GM12878 (cell line): ENCODE measurements around the gene FFAR1. TPM values are rescaled to one million over a fixed set of nuclear protein-coding genes. Genes with fewer than 3 reads are reported as not detected.
"Not testable (repeated sequence)": the region's sequence is repeated elsewhere in the genome, so short reads cannot be mapped to it uniquely, and the experiment has no call there.

Experiments used
- ATAC-seq: fragments of 200-7000 bp; cut with Tn5 transposase; 3 replicates; pipeline ENCODE4 v1.9.1; 2020; ENCODE audit warnings: mild to moderate bottlenecking, moderate library complexity
- BruUV-seq: library from RNA; stranded (reverse); fragments of 400-500 nt; replicated peaks from 2 replicates; lab custom pipeline; 2021; lab: Mats Ljungman, UMichigan
- CTCF ChIA-PET: fragments of 300-600 bp; sonication (Branson Sonifier 250); formaldehyde crosslinking; extraction: SDS; loops from one replicate; lab custom pipeline; 2021; ENCODE audit warnings: inconsistent platforms; lab: Yijun Ruan, JAX
- POLR2A ChIA-PET: fragments of 350-600 bp; formaldehyde crosslinking; extraction: SDS; loops from one replicate; lab custom pipeline; 2021; ENCODE audit warnings: inconsistent platforms; lab: Charles Lee
- RAD21 ChIA-PET: fragments of 300-600 bp; sonication (Branson Sonifier 250); formaldehyde crosslinking; loops from one replicate; lab custom pipeline; 2023; ENCODE audit warnings: antibody characterized with exemption; ENCODE audit not compliant: unreplicated experiment; lab: Charles Lee
- SMC1A ChIA-PET: fragments of 300-600 bp; sonication (Branson Sonifier 250); formaldehyde crosslinking; loops from one replicate; lab custom pipeline; 2023; ENCODE audit not compliant: unreplicated experiment, uncharacterized antibody; lab: Charles Lee
- DNase-seq: peaks from one replicate; pipeline ENCODE4 v3.0.0-alpha.2; 2011; ENCODE audit warnings: low read depth, low spot score
- FAIRE-seq: peaks from 3 replicates; lab custom pipeline; 2011; peaks lifted over from hg19 to GRCh38; lab: Jason Lieb, UNC
- H2AFZ ChIP-seq: 2 replicates; pipeline ENCODE4 v1.6.0; 2011; ENCODE audit warnings: low read depth, low read length, control low read depth; ENCODE audit not compliant: control insufficient read depth
- H3K27ac ChIP-seq: 2 replicates; pipeline ENCODE4 v1.5.1; 2011; ENCODE audit warnings: control low read depth; ENCODE audit not compliant: control insufficient read depth, insufficient read depth
- H3K27me3 ChIP-seq, 2 experiments: replicated peaks in 1 of 2; 2 replicates each; pipeline versions ENCODE4 v1.6.0 to v1.6.1; 2011; ENCODE audit warnings: low read length in 1 of 2; ENCODE audit not compliant: control insufficient read depth in 2 of 2, insufficient read depth in 2 of 2
- H3K36me3 ChIP-seq, 2 experiments: 2 replicates each; pipeline ENCODE4 v1.5.1; 2011; ENCODE audit warnings: low read length in 1 of 2; ENCODE audit not compliant: control insufficient read depth in 2 of 2, insufficient read depth in 2 of 2
- H3K4me1 ChIP-seq: 2 replicates; pipeline ENCODE4 v1.6.1; 2011; ENCODE audit warnings: mild to moderate bottlenecking, low read length, moderate library complexity, mixed read lengths; ENCODE audit not compliant: control insufficient read depth, insufficient read depth
- H3K4me2 ChIP-seq: 2 replicates; pipeline ENCODE4 v1.6.0; 2011; ENCODE audit warnings: control low read depth; ENCODE audit not compliant: control insufficient read depth, insufficient read depth
- H3K4me3 ChIP-seq: fragments of 200-600 bp; sonication (generic); 2 replicates; pipeline ENCODE4 v1.5.1; 2016
- H3K79me2 ChIP-seq: 2 replicates; pipeline ENCODE4 v1.6.0; 2011; ENCODE audit warnings: low read length; ENCODE audit not compliant: control insufficient read depth, insufficient read depth
- H3K9ac ChIP-seq: 2 replicates; pipeline ENCODE4 v1.8.0; 2011; ENCODE audit warnings: low read length, control low read depth, mixed read lengths; ENCODE audit not compliant: control insufficient read depth, insufficient read depth
- H3K9me3 ChIP-seq: replicated peaks from 3 replicates; pipeline ENCODE4 v1.5.1; 2011; ENCODE audit warnings: mild to moderate bottlenecking, low read length; ENCODE audit not compliant: control insufficient read depth, insufficient read depth
- H4K20me1 ChIP-seq: 2 replicates; pipeline ENCODE4 v1.6.0; 2011; ENCODE audit not compliant: control insufficient read depth, insufficient read depth
- BACH1 ChIP-seq: fragments of 450-650 bp; IDR thresholded peaks from 2 replicates; pipeline ENCODE4 v1.6.1; 2017; ENCODE audit warnings: mild to moderate bottlenecking, borderline replicate concordance
- CREB1 ChIP-seq: IDR thresholded peaks from 2 replicates; pipeline ENCODE4 v1.6.1; 2012; ENCODE audit warnings: low read depth, mild to moderate bottlenecking, inconsistent platforms
- EED ChIP-seq: sonication (generic); IDR thresholded peaks from 2 replicates; pipeline ENCODE4 v1.6.1; 2016; ENCODE audit warnings: antibody characterized with exemption, low read depth
- ESRRA ChIP-seq: IDR thresholded peaks from 2 replicates; pipeline ENCODE4 v1.6.1; 2012; ENCODE audit warnings: mild to moderate bottlenecking, low read length, improper control_type of control experiment
- GATAD2B ChIP-seq: fragments of 450-650 bp; conservative IDR thresholded peaks from 2 replicates; pipeline ENCODE4 v1.6.1; 2017; ENCODE audit warnings: low read depth, mild to moderate bottlenecking, moderate library complexity
- IKZF2 ChIP-seq, 2 experiments: fragments of 450-650 bp; IDR thresholded peaks; 2 replicates each; pipeline ENCODE4 v1.6.1; 2017; ENCODE audit warnings: mild to moderate bottlenecking in 2 of 2, moderate library complexity in 2 of 2
- MTA2 ChIP-seq: fragments of 450-650 bp; IDR thresholded peaks from 2 replicates; pipeline ENCODE4 v1.6.1; 2016; ENCODE audit warnings: low read depth, mild to moderate bottlenecking, moderate library complexity
- SIN3A ChIP-seq: IDR thresholded peaks from 2 replicates; pipeline ENCODE4 v1.6.1; 2012; ENCODE audit warnings: low read depth, low read length, improper control_type of control experiment
- WRNIP1 ChIP-seq: IDR thresholded peaks from 2 replicates; pipeline ENCODE4 v1.6.1; 2011; ENCODE audit warnings: low read depth, low read length, improper control_type of control experiment, borderline replicate concordance
- ZNF217 ChIP-seq: fragments of 450-650 bp; IDR thresholded peaks from 2 replicates; pipeline ENCODE4 v1.6.1; 2017; ENCODE audit warnings: antibody characterized with exemption, mild to moderate bottlenecking
- WGBS: methylation state at CpG from one replicate; pipeline ENCODE4 v1.1.6; 2016; ENCODE audit warnings: low lambda C conversion rate; ENCODE audit not compliant: insufficient replicate concordance, insufficient coverage; ENCODE audit errors: missing lambda C conversion rate; 5-methylcytosine and 5-hydroxymethylcytosine counted together
- in situ Hi-C: fragments of 300-500 bp; cut with MboI; formaldehyde crosslinking; loops from 9 replicates; pipeline ENCODE4 v1.14.3; 2018; ENCODE audit warnings: mixed read lengths
- intact Hi-C: fragments of 100-400 bp; cut with micrococcal nuclease; formaldehyde crosslinking; loops from one replicate; pipeline ENCODE4 v1.14.2; 2022; ENCODE audit not compliant: unreplicated experiment
- polyA plus RNA-seq, 11 experiments: library from polyadenylated mRNA; depleted of rRNA in 4 of 11; unstranded in 6 of 11; stranded (reverse) in 5 of 11; fragments of >200 nt; fragmentation: Nextera tagmentation in 4 of 11; fragmentation: Illumina TruSeq in 1 of 11; extraction: Ambion mirVana in 4 of 11; extraction: Trizol in 1 of 11; gene quantifications; 1 replicate in 1 of 11; 2 replicates in 10 of 11; pipeline versions ENCODE4 v1.2.1 to v1.2.3, GENCODE V29; 2011 to 2016; ENCODE audit warnings: inconsistent platforms in 2 of 11, missing spikeins in 2 of 11, low read depth in 1 of 11
- total RNA-seq, 4 experiments: library from RNA; depleted of rRNA in 3 of 4; stranded (reverse); fragments of >200 nt in 3 of 4; fragmentation: Illumina TruSeq in 1 of 4; extraction: Trizol in 1 of 4; gene quantifications; 2 replicates each; pipeline versions ENCODE4 v1.2.1 to v1.2.3, GENCODE V29; 2013 to 2021
- TF ChIP-seq, protein P1 (sequence below): IDR thresholded peaks from 2 replicates; pipeline ENCODE4 v1.6.1; 2011; ENCODE audit warnings: low read depth, mild to moderate bottlenecking, low read length, moderate library complexity, borderline replicate concordance; ENCODE audit errors: extremely low read depth

Gene FFAR1
- total and polyA plus RNA-seq, 10 of the 15 experiments (the other 5 are each of a cell fraction or from before 2014, with no cell fraction given): 0.05 to 0.62 (median 0.14) TPM; not detected in 2

DNA sequence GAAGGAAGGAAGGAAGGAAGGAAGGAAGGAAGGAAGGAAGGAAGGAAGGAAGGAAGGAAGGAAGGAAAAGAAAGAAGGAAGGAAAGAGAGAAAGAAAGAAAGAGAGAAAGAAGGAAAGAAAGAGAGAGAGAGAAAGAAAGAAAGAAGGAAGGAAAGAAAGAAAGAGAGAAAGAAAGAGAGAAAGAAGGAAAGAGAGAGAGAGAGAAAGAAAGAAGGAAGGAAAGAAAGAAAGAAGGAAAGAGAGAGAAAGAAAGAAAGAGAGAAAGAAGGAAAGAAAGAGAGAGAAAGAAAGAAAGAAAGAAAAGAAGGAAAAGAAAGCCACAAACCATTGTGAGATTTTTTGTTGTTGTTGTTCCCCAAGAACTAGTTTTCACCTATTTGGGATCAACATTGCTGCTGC, 26.3 kb downstream of the FFAR1 start:
- in situ Hi-C loops: not testable (repeated sequence)
- RAD21 ChIA-PET: interaction anchor here (0.6 to 5.8 kb wide), 10 partner anchors 19 to 135 kb away, joined by 3 to 90 read pairs (median 5); partner anchors contain the start of gene FFAR1
- POLR2A ChIA-PET: interaction anchor here (0.9 to 1.6 kb wide), 4 partner anchors 12 to 44 kb away, joined by 3 to 9 read pairs (median 5); no protein-coding TSS in a partner anchor

DNA sequence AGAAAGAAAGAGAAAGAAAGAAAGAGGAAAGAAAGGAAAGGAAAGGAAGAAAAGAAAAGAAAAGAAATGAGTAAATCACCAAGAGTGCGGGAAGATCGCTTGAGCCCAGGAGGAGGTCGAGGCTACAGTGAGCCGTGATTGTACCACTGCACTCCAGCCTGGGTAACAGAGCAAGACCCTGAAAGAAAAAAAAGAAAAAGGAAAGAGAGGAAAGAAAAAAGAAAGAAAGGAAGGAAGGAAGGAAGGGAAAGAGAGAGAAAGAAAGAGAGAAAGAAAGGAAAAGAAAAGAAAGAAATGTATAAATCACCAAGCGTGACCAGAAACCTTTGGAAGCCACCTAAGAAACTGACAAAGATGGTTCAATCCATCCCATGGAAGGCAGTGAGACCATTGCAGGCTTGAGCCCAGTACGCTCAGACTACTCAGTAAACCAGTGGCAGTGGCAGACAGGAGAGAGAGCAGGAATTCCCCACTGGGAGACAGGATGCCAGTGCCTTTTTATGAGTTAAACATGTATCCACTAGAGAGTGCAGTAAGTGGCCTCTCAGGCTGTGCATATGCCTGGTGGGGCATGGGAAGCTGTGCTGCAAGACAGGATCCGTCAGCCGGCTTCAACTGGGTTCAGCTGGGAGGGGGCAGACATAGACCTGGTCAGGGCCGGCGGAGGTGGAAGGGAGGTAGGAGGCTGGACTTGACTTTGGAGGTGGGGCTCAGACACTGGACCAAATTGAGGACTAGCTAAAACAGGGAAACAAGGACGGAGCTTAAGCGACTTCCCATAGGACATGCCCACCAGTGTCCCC, 28.0 kb downstream of the FFAR1 start:
- no peak overlapping the region; the same call in 1 of the 2 replicates for H3K4me2 ChIP-seq
- POLR2A ChIA-PET: interaction anchor here (0.5 to 4.1 kb wide), 12 partner anchors 9 to 319 kb away, joined by 3 to 52 read pairs (median 6); no protein-coding TSS in a partner anchor
- peaks cover 31% of the 10 kb centered on the region for H3K4me1 ChIP-seq
- RAD21 ChIA-PET: interaction anchor here (0.8 to 5.8 kb wide), 12 partner anchors 22 to 133 kb away, joined by 3 to 90 read pairs (median 7); partner anchors contain the start of gene FFAR1
- no peak overlapping the region for H3K9ac ChIP-seq
- ATAC-seq (peak; percentile 36; the same call in 2 of the 3 replicates), FAIRE-seq (no peak), DNase-seq (no peak)
- BruUV-seq: no TSS peak
- no peaks in the 10 kb centered on the region for H3K36me3 ChIP-seq
- peak overlapping the region; percentile 51; the same call in 1 of the 2 replicates for H3K27ac ChIP-seq
- SMC1A ChIA-PET: interaction anchor here (0.8 to 5.4 kb wide), 13 partner anchors 9 to 93 kb away, joined by 4 to 110 read pairs (median 9); partner anchors contain the start of gene FFAR3
- no peaks in the 10 kb centered on the region for H3K27me3 ChIP-seq
- no peaks in the 10 kb centered on the region for H3K79me2 ChIP-seq
- no peaks in the 10 kb centered on the region; the same call in 1 of the 3 replicates for H3K9me3 ChIP-seq
- no peak overlapping the region for H3K4me3 ChIP-seq
- no peak overlapping the region for H2AFZ ChIP-seq
- no peaks in the 10 kb centered on the region for H4K20me1 ChIP-seq
- 75% methylated on average over 12 of the region's 12 CpGs for WGBS
- CTCF ChIA-PET: interaction anchor here (0.9 to 4.0 kb wide), 10 partner anchors 12 to 119 kb away, joined by 3 to 22 read pairs (median 4); no protein-coding TSS in a partner anchor
- in situ Hi-C loops: no loop called here
- intact Hi-C loops: loop anchor here (5.0 kb wide), 1 partner anchor 42 kb away; no protein-coding TSS in a partner anchor
- TF ChIP-seq CREB1 (no peak), BACH1 (no peak), MTA2 (peak; percentile 10; the same call in 1 of the 2 replicates), IKZF2 (IDR thresholded peaks at IDR 0.05) (peak in 1 of 2 experiments; percentile 24; a peak in 1 of 4 replicates), SIN3A (no peak), GATAD2B (no peak), ESRRA (no peak), ZNF217 (no peak), EED (peak; percentile 32; the same call in 1 of the 2 replicates), WRNIP1 (no peak)
- TF ChIP-seq, protein P1, sequence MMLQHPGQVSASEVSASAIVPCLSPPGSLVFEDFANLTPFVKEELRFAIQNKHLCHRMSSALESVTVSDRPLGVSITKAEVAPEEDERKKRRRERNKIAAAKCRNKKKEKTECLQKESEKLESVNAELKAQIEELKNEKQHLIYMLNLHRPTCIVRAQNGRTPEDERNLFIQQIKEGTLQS: no peak

More for the DNA sequence above, 26.3 kb downstream of the FFAR1 start:
- not testable (repeated sequence) for H3K36me3 ChIP-seq
- TF ChIP-seq MTA2: peak; percentile 29
- TF ChIP-seq, all 136 proteins: peak for 1; not testable (repeated sequence) for 135
- H3K4me1 ChIP-seq: peaks cover 31% of the 10 kb centered on the region
- H3K9ac ChIP-seq, H3K4me3 ChIP-seq, H3K79me2 ChIP-seq, H4K20me1 ChIP-seq, FAIRE-seq, intact Hi-C loops, H3K4me2 ChIP-seq, H3K27ac ChIP-seq, BruUV-seq, H3K9me3 ChIP-seq, ATAC-seq, H2AFZ ChIP-seq, DNase-seq, H3K27me3 ChIP-seq: not testable (repeated sequence)
- CTCF ChIA-PET: interaction anchor here (0.9 to 1.2 kb wide), 5 partner anchors 21 to 121 kb away, joined by 4 to 7 read pairs (median 5); no protein-coding TSS in a partner anchor
- SMC1A ChIA-PET: interaction anchor here (0.7 to 5.4 kb wide), 10 partner anchors 9 to 95 kb away, joined by 3 to 74 read pairs (median 6); partner anchors contain the start of gene FFAR3
